ENCODE measurements around the gene ETV6. TPM values are rescaled to one million over a fixed set of nuclear protein-coding genes. Genes with fewer than 3 reads are reported as not detected.

ETV6 gene
- total RNA-seq, 1 experiment from 2014 or later, result 19.3 TPM

DNA sequence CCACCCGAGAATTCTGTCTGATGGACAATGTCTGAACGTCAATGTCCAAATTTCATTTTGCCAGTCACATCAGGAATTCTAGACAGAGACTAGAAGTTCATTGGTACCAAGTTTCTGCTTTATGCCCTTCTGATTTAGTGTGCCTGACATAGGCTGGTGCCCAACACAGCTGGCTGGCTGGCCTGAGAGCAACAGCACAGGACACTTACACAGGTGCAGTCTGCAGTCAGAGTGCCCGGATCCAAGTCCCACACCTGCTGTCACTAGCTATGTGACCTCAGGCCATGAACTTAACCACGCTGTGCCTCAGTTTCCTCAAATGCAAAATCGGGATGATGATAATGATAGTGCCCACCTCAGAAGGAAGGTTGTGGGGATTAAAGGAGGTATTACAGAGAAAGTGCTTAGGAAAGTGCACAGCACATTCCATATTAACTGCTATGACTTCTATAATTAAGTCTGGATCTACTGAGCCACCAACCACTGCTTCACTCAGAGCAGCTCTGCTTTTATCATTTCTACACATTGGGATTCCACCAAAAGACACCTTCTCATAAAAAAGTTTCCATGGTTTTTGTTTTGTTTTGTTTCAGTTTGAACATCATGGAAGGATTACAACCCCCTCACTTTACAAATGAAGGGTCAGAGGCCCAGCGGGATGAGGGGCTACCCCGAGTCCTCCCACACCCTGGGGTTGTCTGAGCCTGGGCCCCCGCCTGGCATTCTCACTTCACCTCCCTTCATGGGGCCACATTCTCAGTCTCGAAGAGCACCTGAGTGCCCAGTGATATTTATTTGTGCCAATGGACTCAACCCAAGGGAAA lies 252.4 kb downstream of the ETV6 start:
- Mint-ChIP-seq H3K4me1 (ENCODE audit: insufficient read depth, unreplicated experiment) (no peaks in the 10 kb centered on the region), H3K9me3 (ENCODE audit: unreplicated experiment) (peaks cover 16% of the 10 kb centered on the region), H3K27ac (ENCODE audit: low read depth, unreplicated experiment) (no peak overlapping the region), H3K36me3 (ENCODE audit: insufficient read depth, unreplicated experiment) (peaks cover 6% of the 10 kb centered on the region), H3K27me3 (ENCODE audit: insufficient read depth, unreplicated experiment) (no peaks in the 10 kb centered on the region), H3K4me3 (ENCODE audit: unreplicated experiment) (no peak overlapping the region)
- TF ChIP-seq, protein P1, sequence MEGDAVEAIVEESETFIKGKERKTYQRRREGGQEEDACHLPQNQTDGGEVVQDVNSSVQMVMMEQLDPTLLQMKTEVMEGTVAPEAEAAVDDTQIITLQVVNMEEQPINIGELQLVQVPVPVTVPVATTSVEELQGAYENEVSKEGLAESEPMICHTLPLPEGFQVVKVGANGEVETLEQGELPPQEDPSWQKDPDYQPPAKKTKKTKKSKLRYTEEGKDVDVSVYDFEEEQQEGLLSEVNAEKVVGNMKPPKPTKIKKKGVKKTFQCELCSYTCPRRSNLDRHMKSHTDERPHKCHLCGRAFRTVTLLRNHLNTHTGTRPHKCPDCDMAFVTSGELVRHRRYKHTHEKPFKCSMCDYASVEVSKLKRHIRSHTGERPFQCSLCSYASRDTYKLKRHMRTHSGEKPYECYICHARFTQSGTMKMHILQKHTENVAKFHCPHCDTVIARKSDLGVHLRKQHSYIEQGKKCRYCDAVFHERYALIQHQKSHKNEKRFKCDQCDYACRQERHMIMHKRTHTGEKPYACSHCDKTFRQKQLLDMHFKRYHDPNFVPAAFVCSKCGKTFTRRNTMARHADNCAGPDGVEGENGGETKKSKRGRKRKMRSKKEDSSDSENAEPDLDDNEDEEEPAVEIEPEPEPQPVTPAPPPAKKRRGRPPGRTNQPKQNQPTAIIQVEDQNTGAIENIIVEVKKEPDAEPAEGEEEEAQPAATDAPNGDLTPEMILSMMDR (IDR thresholded peaks at IDR 0.05; ENCODE audit: unreplicated experiment), result no peak
- DNase-seq (ENCODE audit: unreplicated experiment), result no peak
- CTCF ChIA-PET, result interaction anchor here (0.7 kb wide), 2 partner anchors 11 to 1285 kb away, joined by 3 read pairs; no protein-coding TSS in a partner anchor
- no TSS peak for BruUV-seq (replicated peaks)
- POLR2A ChIA-PET, result interaction anchor here (0.6 kb wide), 1 partner anchor 456 kb away, joined by 3 read pairs; no protein-coding TSS in a partner anchor
- intact Hi-C loops (cut with micrococcal nuclease), result no loop called here

DNA sequence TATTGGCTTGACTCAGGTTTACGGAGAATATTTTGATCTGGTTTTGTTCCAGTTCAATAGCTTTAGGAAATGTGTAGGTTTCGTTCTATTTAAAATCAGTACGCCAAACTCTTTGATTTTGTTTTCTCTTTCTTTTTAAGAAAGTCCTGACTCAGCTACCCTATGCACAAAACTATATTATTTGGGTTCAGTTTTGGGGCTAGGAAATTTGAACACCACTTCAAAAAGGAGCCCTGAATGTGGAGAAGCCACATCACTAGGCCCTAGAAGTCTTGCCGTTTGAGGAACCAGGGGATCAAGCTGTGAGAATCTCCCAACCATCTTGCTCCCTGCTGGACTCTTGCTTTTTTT lies 253.0 kb downstream of the ETV6 start:
- intact Hi-C loops (cut with micrococcal nuclease), result no loop called here
- H3K9me3 Mint-ChIP-seq (ENCODE audit: unreplicated experiment), result peaks cover 19% of the 10 kb centered on the region
- no peak for DNase-seq (ENCODE audit: unreplicated experiment)
- H3K27ac Mint-ChIP-seq (ENCODE audit: low read depth, unreplicated experiment), result no peak overlapping the region
- no TSS peak for BruUV-seq (replicated peaks)
- H3K4me3 Mint-ChIP-seq (ENCODE audit: unreplicated experiment), result no peak overlapping the region
- H3K36me3 Mint-ChIP-seq (ENCODE audit: insufficient read depth, unreplicated experiment), result peaks cover 6% of the 10 kb centered on the region
- H3K27me3 Mint-ChIP-seq (ENCODE audit: insufficient read depth, unreplicated experiment), result no peaks in the 10 kb centered on the region
- POLR2A ChIA-PET, result no interaction called here
- H3K4me1 Mint-ChIP-seq (ENCODE audit: insufficient read depth, unreplicated experiment), result no peaks in the 10 kb centered on the region
- TF ChIP-seq, protein P1 (IDR thresholded peaks at IDR 0.05; ENCODE audit: unreplicated experiment), result no peak
- CTCF ChIA-PET, result interaction anchor here (0.7 kb wide), 2 partner anchors 100 to 1285 kb away, joined by 3 to 5 read pairs; no protein-coding TSS in a partner anchor

DNA sequence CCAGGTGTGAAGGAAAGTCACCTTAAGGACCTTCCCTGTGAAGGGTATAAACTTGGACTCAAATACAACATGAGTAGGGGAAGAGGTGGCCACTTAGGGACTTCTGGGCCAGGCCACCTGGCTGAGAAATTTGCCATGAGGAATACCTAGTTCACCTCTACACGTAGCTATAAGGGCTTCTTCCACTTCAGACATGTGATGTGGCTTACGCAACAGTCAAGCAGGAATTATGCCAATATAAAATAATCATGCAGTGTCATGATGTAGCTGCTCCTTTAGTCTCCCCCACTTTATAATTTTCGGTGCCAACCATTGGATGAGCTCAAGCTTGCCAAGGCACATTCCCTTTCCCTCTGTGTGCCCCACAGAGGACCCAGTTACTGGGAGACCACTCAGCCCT lies 254.7 kb downstream of the ETV6 start:
- H3K9me3 Mint-ChIP-seq (ENCODE audit: unreplicated experiment), result peaks cover 26% of the 10 kb centered on the region
- no TSS peak for BruUV-seq (replicated peaks)
- H3K4me1 Mint-ChIP-seq (ENCODE audit: insufficient read depth, unreplicated experiment), result no peaks in the 10 kb centered on the region
- peak; percentile 14 for DNase-seq (ENCODE audit: unreplicated experiment)
- ChIA-PET CTCF (no interaction called here), POLR2A (interaction anchor here (0.5 to 0.9 kb wide), 2 partner anchors 15 to 18 kb away, joined by 3 read pairs; no protein-coding TSS in a partner anchor)
- TF ChIP-seq, protein P1 (IDR thresholded peaks at IDR 0.05; ENCODE audit: unreplicated experiment), result no peak
- no peak overlapping the region for H3K27ac Mint-ChIP-seq (ENCODE audit: low read depth, unreplicated experiment)
- peaks cover 6% of the 10 kb centered on the region for H3K36me3 Mint-ChIP-seq (ENCODE audit: insufficient read depth, unreplicated experiment)
- no peaks in the 10 kb centered on the region for H3K27me3 Mint-ChIP-seq (ENCODE audit: insufficient read depth, unreplicated experiment)
- intact Hi-C loops (cut with micrococcal nuclease), result no loop called here
- no peak overlapping the region for H3K4me3 Mint-ChIP-seq (ENCODE audit: unreplicated experiment)

DNA sequence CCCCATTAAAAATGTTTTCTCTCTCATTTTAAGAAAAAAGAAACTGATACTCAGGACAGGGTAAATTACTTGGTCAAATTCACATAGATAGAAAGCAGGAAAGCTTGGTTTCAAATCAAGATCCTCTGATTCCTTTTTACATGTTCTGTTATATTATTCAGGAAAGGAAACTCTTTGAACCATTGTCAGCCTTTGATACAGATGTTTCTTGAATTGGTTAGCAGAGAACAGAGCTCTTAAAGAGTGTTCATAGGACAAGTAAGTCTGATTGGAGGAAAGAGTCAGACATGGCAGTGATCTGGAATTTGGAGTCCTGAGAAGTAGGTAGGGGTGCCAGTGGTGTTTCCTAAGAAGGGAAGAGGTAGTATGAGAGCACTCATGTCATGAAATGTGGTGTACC lies 256.1 kb downstream of the ETV6 start:
- Mint-ChIP-seq H3K27ac (ENCODE audit: low read depth, unreplicated experiment) (no peak overlapping the region), H3K27me3 (ENCODE audit: insufficient read depth, unreplicated experiment) (no peaks in the 10 kb centered on the region), H3K4me1 (ENCODE audit: insufficient read depth, unreplicated experiment) (no peaks in the 10 kb centered on the region), H3K4me3 (ENCODE audit: unreplicated experiment) (no peak overlapping the region), H3K36me3 (ENCODE audit: insufficient read depth, unreplicated experiment) (peaks cover 6% of the 10 kb centered on the region), H3K9me3 (ENCODE audit: unreplicated experiment) (peaks cover 26% of the 10 kb centered on the region)
- BruUV-seq (replicated peaks), result no TSS peak
- ChIA-PET POLR2A (interaction anchor here (0.7 kb wide), 1 partner anchor 9 kb away, joined by 3 read pairs; no protein-coding TSS in a partner anchor), CTCF (interaction anchor here (1.1 kb wide), 1 partner anchor 127 kb away, joined by 3 read pairs; no protein-coding TSS in a partner anchor)
- TF ChIP-seq, protein P1 (IDR thresholded peaks at IDR 0.05; ENCODE audit: unreplicated experiment), result no peak
- no peak for DNase-seq (ENCODE audit: unreplicated experiment)
- intact Hi-C loops (cut with micrococcal nuclease), result no loop called here

All from MCF 10A (cell line).